ENCODE results near the gene PPP2R2C.

Gene PPP2R2C

GRCh38 chr4:6465955-6466354 is 6.5 kb downstream of the PPP2R2C start:
- no peak overlapping the region for H2BK12ac ChIP-seq (ENCODE audit: low read length)
- H2BK5ac ChIP-seq (ENCODE audit: low read length), result no peak overlapping the region
- peaks cover 7 to 63% (median 16%) of the 10 kb centered on the region in 3 experiments for H3K27me3 ChIP-seq (ENCODE audit: control insufficient read depth in 3 of 3, insufficient read depth in 3 of 3, low read depth in 1 of 3, low read length in 3 of 3)
- no peaks in the 10 kb centered on the region for H3K36me3 ChIP-seq (replicated peaks in 1 of 2; ENCODE audit: control insufficient read depth in 2 of 2, insufficient read depth in 2 of 2, low read length in 2 of 2)
- no peak overlapping the region for H3K4me3 ChIP-seq (ENCODE audit: low read length in 2 of 2)
- peaks cover 0 to 9% of the 10 kb centered on the region in 2 donors for H3K4me1 ChIP-seq (ENCODE audit: control insufficient read depth in 2 of 2, insufficient read depth in 1 of 2, low read depth in 1 of 2, low read length in 2 of 2)
- no CpG with 5 or more reads among the region's 11 CpGs for WGBS, 2 donors (ENCODE audit: extremely low coverage in 2 of 2, insufficient read length in 2 of 2, insufficient replicate concordance in 1 of 2)
- H4K91ac ChIP-seq (ENCODE audit: low read depth, low read length, poor library complexity), result no peak overlapping the region
- H3K14ac ChIP-seq (ENCODE audit: low read length), result no peak overlapping the region
- no peak overlapping the region for H2BK120ac ChIP-seq (ENCODE audit: low read depth, low read length)
- no peak overlapping the region for H2AFZ ChIP-seq (ENCODE audit: low read length)
- H2BK15ac ChIP-seq (ENCODE audit: low read length), result no peak overlapping the region
- DNase-seq (ENCODE audit: low spot score), result no peak
- H3K23ac ChIP-seq (ENCODE audit: low read depth, low read length, poor library complexity), result no peak overlapping the region
- no peak overlapping the region for H3K27ac ChIP-seq (replicated peaks; ENCODE audit: low read length)
- no peaks in the 10 kb centered on the region for H3K79me1 ChIP-seq (ENCODE audit: low read depth, low read length)
- H3K4me2 ChIP-seq (ENCODE audit: insufficient read depth, low read length, poor library complexity, severe bottlenecking), result no peak overlapping the region
- H4K8ac ChIP-seq (ENCODE audit: low read depth, low read length), result no peak overlapping the region
- H3K18ac ChIP-seq (ENCODE audit: low read length), result no peak overlapping the region
- no peak overlapping the region for H2AK5ac ChIP-seq (ENCODE audit: low read depth, low read length)
- no peak overlapping the region for H3K9ac ChIP-seq (ENCODE audit: low read depth, low read length, poor library complexity)
- no peak overlapping the region for H3K4ac ChIP-seq (ENCODE audit: low read length)
- H3K9me3 ChIP-seq (replicated peaks in 1 of 2; ENCODE audit: control insufficient read depth in 2 of 2, insufficient read depth in 1 of 2, low read depth in 1 of 2, low read length in 2 of 2), result no peaks in the 10 kb centered on the region

GRCh38 chr4:6464842-6465588 is 7.4 kb downstream of the PPP2R2C start:
- H3K4ac ChIP-seq (ENCODE audit: low read length), result no peak overlapping the region
- DNase-seq (ENCODE audit: low spot score), result no peak
- no peak overlapping the region for H4K91ac ChIP-seq (ENCODE audit: low read depth, low read length, poor library complexity)
- no peak overlapping the region for H2AFZ ChIP-seq (ENCODE audit: low read length)
- no peak overlapping the region for H3K27ac ChIP-seq (replicated peaks; ENCODE audit: low read length)
- peaks cover under 1 to 54% (median 7%) of the 10 kb centered on the region in 3 experiments for H3K27me3 ChIP-seq (ENCODE audit: control insufficient read depth in 3 of 3, insufficient read depth in 3 of 3, low read depth in 1 of 3, low read length in 3 of 3)
- no peaks in the 10 kb centered on the region for H3K9me3 ChIP-seq (replicated peaks in 1 of 2; ENCODE audit: control insufficient read depth in 2 of 2, insufficient read depth in 1 of 2, low read depth in 1 of 2, low read length in 2 of 2)
- H3K4me1 ChIP-seq (ENCODE audit: control insufficient read depth in 2 of 2, insufficient read depth in 1 of 2, low read depth in 1 of 2, low read length in 2 of 2), result peaks cover 0 to 9% of the 10 kb centered on the region in 2 donors
- no peak overlapping the region for H3K14ac ChIP-seq (ENCODE audit: low read length)
- H2BK15ac ChIP-seq (ENCODE audit: low read length), result no peak overlapping the region
- H3K23ac ChIP-seq (ENCODE audit: low read depth, low read length, poor library complexity), result no peak overlapping the region
- no peak overlapping the region for H3K4me3 ChIP-seq (ENCODE audit: low read length in 2 of 2)
- H2BK5ac ChIP-seq (ENCODE audit: low read length), result no peak overlapping the region
- H3K4me2 ChIP-seq (ENCODE audit: insufficient read depth, low read length, poor library complexity, severe bottlenecking), result no peak overlapping the region
- WGBS, 2 donors (ENCODE audit: extremely low coverage in 2 of 2, insufficient read length in 2 of 2, insufficient replicate concordance in 1 of 2), result no CpG with 5 or more reads among the region's 7 CpGs
- no peak overlapping the region for H4K8ac ChIP-seq (ENCODE audit: low read depth, low read length)
- H3K36me3 ChIP-seq (replicated peaks in 1 of 2; ENCODE audit: control insufficient read depth in 2 of 2, insufficient read depth in 2 of 2, low read length in 2 of 2), result no peaks in the 10 kb centered on the region
- H2AK5ac ChIP-seq (ENCODE audit: low read depth, low read length), result no peak overlapping the region
- no peak overlapping the region for H3K18ac ChIP-seq (ENCODE audit: low read length)
- H3K79me1 ChIP-seq (ENCODE audit: low read depth, low read length), result no peaks in the 10 kb centered on the region
- H3K9ac ChIP-seq (ENCODE audit: low read depth, low read length, poor library complexity), result no peak overlapping the region
- H2BK120ac ChIP-seq (ENCODE audit: low read depth, low read length), result no peak overlapping the region
- no peak overlapping the region for H2BK12ac ChIP-seq (ENCODE audit: low read length)

- Histone ChIP-seq H2BK12ac (ENCODE audit: low read length) (no peak overlapping the region), H3K4me1 (ENCODE audit: control insufficient read depth in 2 of 2, insufficient read depth in 1 of 2, low read depth in 1 of 2, low read length in 2 of 2) (peaks cover 0 to 9% of the 10 kb centered on the region in 2 donors), H3K79me1 (ENCODE audit: low read depth, low read length) (no peaks in the 10 kb centered on the region), H2BK5ac (ENCODE audit: low read length) (no peak overlapping the region), H4K91ac (ENCODE audit: low read depth, low read length, poor library complexity) (no peak overlapping the region), H2AK5ac (ENCODE audit: low read depth, low read length) (peak overlapping the region; percentile 3), H3K18ac (ENCODE audit: low read length) (peak overlapping the region; percentile 29), H3K14ac (ENCODE audit: low read length) (peak overlapping the region; percentile 39), H2AFZ (ENCODE audit: low read length) (no peak overlapping the region), H3K4me2 (ENCODE audit: insufficient read depth, low read length, poor library complexity, severe bottlenecking) (no peak overlapping the region), H3K27ac (replicated peaks; ENCODE audit: low read length) (no peak overlapping the region), H2BK15ac (ENCODE audit: low read length) (no peak overlapping the region), H3K9ac (ENCODE audit: low read depth, low read length, poor library complexity) (no peak overlapping the region), H3K9me3 (replicated peaks in 1 of 2; ENCODE audit: control insufficient read depth in 2 of 2, insufficient read depth in 1 of 2, low read depth in 1 of 2, low read length in 2 of 2) (peaks cover 0 to 3% of the 10 kb centered on the region in 2 donors), H4K8ac (ENCODE audit: low read depth, low read length) (no peak overlapping the region), H2BK120ac (ENCODE audit: low read depth, low read length) (no peak overlapping the region), H3K36me3 (replicated peaks in 1 of 2; ENCODE audit: control insufficient read depth in 2 of 2, insufficient read depth in 2 of 2, low read length in 2 of 2) (no peaks in the 10 kb centered on the region), H3K27me3 (ENCODE audit: control insufficient read depth in 3 of 3, insufficient read depth in 3 of 3, low read depth in 1 of 3, low read length in 3 of 3) (peaks cover 0 to 45% (median 0%) of the 10 kb centered on the region in 3 experiments), H3K4me3 (ENCODE audit: low read length in 2 of 2) (no peak overlapping the region), H3K23ac (ENCODE audit: low read depth, low read length, poor library complexity) (no peak overlapping the region), H3K4ac (ENCODE audit: low read length) (no peak overlapping the region)
- DNase-seq (ENCODE audit: low spot score), result no peak
- WGBS, 2 donors (ENCODE audit: extremely low coverage in 2 of 2, insufficient read length in 2 of 2, insufficient replicate concordance in 1 of 2), result no CpG with 5 or more reads among the region's 11 CpGs
These were observed 8.8 kb downstream of the PPP2R2C start for GRCh38 chr4:6463311-6464289.

Data from neuronal stem cell (in vitro differentiated cells).